GM12875 (cell line): ENCODE results near the gene CBFA2T3.

ENCODE experiments used
- H3K4me3 ChIP-seq: one replicate; pipeline ENCODE4 v1.5.1; 2011; ENCODE audit warnings: low read depth, low read length, control low read depth
- CTCF ChIP-seq: IDR thresholded peaks from 2 replicates; pipeline ENCODE4 v1.5.1; 2011; ENCODE audit warnings: low read depth, mild to moderate bottlenecking, control low read depth, inconsistent platforms, low read length, moderate library complexity, borderline replicate concordance; ENCODE audit not compliant: insufficient read depth

CBFA2T3 gene

GRCh38 chr16:88859381-88860091 is 117.5 kb downstream of the CBFA2T3 start:
- TF ChIP-seq CTCF: no peak
- H3K4me3 ChIP-seq: no peak overlapping the region

GRCh38 chr16:88857728-88858339 is 119.2 kb downstream of the CBFA2T3 start:
- H3K4me3 ChIP-seq: peak overlapping the region; percentile 97
- TF ChIP-seq CTCF: peak; percentile 81

GRCh38 chr16:88856828-88857727 is 119.9 kb downstream of the CBFA2T3 start, which contains the start of the genes GALNS and TRAPPC2L:
Gene GALNS (minus strand): TSS chr16:88856947. CDS start chr16:88856877, 70 bp downstream.
Gene TRAPPC2L (plus strand): TSS chr16:88857127. CDS start chr16:88857151, 24 bp downstream.
- peak within 1 kb of the TSS; percentile 97 for H3K4me3 ChIP-seq
- TF ChIP-seq CTCF: no peak

- peak overlapping the region; percentile 97 for H3K4me3 ChIP-seq
- no peak for TF ChIP-seq CTCF
These were observed 120.7 kb downstream of the CBFA2T3 start for GRCh38 chr16:88856122-88856827.

DNA sequence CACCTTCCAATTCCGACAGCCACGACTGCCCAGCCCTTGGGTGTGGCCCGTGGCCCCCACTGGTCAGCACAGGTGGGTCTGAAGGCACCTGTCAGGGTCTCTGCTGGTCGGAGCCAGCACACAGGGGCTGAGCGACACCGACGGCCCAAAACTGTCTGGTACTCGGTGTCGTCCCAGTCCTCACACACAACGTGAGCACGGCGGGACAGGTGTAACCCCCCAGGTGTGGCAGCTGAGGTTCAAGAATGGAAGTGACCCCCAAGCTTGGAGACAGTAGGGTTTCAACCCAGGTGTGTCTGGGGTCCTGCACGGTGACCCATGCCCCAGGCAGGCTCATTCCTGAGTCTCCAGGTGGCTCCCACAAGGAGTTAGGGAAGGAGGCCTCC is 121.3 kb downstream of the CBFA2T3 start:
- no peak for TF ChIP-seq CTCF
- H3K4me3 ChIP-seq: no peak overlapping the region

DNA sequence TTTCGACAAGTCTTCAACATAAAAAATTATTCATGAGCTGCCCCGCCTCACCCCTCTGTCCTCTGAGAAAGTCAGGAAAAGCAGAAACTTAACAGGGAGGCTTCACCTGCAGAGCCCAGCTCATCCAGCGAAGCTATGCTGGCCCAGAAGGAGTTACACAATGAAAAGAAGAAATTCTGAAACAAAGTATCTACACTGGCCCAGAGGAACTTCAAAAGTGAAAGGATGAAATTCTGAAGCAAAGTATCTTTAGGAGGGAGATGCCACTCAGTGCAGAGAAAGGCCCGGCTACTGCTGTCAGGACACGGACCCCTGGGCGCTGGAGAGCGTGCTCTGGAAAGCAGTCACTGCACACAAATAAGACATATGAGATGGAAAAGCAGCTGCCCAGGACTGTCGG is 121.8 kb downstream of the CBFA2T3 start:
- H3K4me3 ChIP-seq: no peak overlapping the region
- TF ChIP-seq CTCF: no peak
